Activated T-helper 9 cell treated with anti-CD3 and anti-CD28 coated beads, Interleukin-2, amount 50 U/mL, for 16 hours (primary cell): ENCODE results near the gene PHKA1.
"Not testable (repeated sequence)": the region's sequence is repeated elsewhere in the genome, so short reads cannot be mapped to it uniquely, and the experiment has no call there.

Experiments used
- DNase-seq: peaks from one replicate; pipeline ENCODE4 v3.0.0-alpha.2; 2020; ENCODE audit warnings: low read depth

The PHKA1 gene

GRCh38 chrX:72666451-72666850 lies 47.7 kb downstream of the PHKA1 start:
- no peak for DNase-seq

- no peak for DNase-seq
Measured at GRCh38 chrX:72663737-72664136, 50.4 kb downstream of the PHKA1 start.

GRCh38 chrX:72662020-72662747 lies 51.9 kb downstream of the PHKA1 start:
- DNase-seq: no peak

GRCh38 chrX:72659723-72660122 lies 54.4 kb downstream of the PHKA1 start:
- no peak for DNase-seq

GRCh38 chrX:72652082-72652481 lies 62.0 kb downstream of the PHKA1 start:
- DNase-seq: no peak

- DNase-seq: no peak
Measured at GRCh38 chrX:72644946-72645345, 69.2 kb downstream of the PHKA1 start.

- no peak for DNase-seq
Measured at GRCh38 chrX:72641611-72642010, 72.5 kb downstream of the PHKA1 start.

- no peak for DNase-seq
Measured at GRCh38 chrX:72635930-72636329, 78.2 kb downstream of the PHKA1 start.

GRCh38 chrX:72634331-72634730 lies 79.8 kb downstream of the PHKA1 start:
- DNase-seq: no peak

GRCh38 chrX:72630185-72630584 lies 83.9 kb downstream of the PHKA1 start:
- no peak for DNase-seq

GRCh38 chrX:72624194-72624593 lies 89.9 kb downstream of the PHKA1 start:
- DNase-seq: no peak

- no peak for DNase-seq
Measured at GRCh38 chrX:72621625-72622485, 92.3 kb downstream of the PHKA1 start.

GRCh38 chrX:72621163-72621562 lies 92.9 kb downstream of the PHKA1 start:
- DNase-seq: no peak

- peak; percentile 15 for DNase-seq
Measured at GRCh38 chrX:72620550-72621145, 93.5 kb downstream of the PHKA1 start.

- DNase-seq: no peak
Measured at GRCh38 chrX:72609313-72609712, 104.8 kb downstream of the PHKA1 start.

GRCh38 chrX:72604705-72605104 lies 109.4 kb downstream of the PHKA1 start:
- DNase-seq: no peak

- DNase-seq: no peak
Measured at GRCh38 chrX:72604112-72604511, 110.0 kb downstream of the PHKA1 start.

GRCh38 chrX:72591038-72591437 lies 123.1 kb downstream of the PHKA1 start:
- not testable (repeated sequence) for DNase-seq

GRCh38 chrX:72584163-72584562 lies 129.9 kb downstream of the PHKA1 start:
- no peak for DNase-seq

- DNase-seq: no peak
Measured at GRCh38 chrX:72576141-72576894, 137.8 kb downstream of the PHKA1 start.

GRCh38 chrX:72573158-72573511 lies 141.0 kb downstream of the PHKA1 start:
- no peak for DNase-seq
